HG03439 (cell line): ENCODE results near the gene CNR2.
"Not testable (repeated sequence)": the region's sequence is repeated elsewhere in the genome, so short reads cannot be mapped to it uniquely, and the experiment has no call there.

Experiments used
- ATAC-seq: cut with Tn5 transposase; IDR thresholded peaks from one replicate; pipeline ENCODE4 v1.9.1; 2021; ENCODE audit warnings: mild to moderate bottlenecking, moderate library complexity; ENCODE audit not compliant: unreplicated experiment

Gene CNR2

DNA sequence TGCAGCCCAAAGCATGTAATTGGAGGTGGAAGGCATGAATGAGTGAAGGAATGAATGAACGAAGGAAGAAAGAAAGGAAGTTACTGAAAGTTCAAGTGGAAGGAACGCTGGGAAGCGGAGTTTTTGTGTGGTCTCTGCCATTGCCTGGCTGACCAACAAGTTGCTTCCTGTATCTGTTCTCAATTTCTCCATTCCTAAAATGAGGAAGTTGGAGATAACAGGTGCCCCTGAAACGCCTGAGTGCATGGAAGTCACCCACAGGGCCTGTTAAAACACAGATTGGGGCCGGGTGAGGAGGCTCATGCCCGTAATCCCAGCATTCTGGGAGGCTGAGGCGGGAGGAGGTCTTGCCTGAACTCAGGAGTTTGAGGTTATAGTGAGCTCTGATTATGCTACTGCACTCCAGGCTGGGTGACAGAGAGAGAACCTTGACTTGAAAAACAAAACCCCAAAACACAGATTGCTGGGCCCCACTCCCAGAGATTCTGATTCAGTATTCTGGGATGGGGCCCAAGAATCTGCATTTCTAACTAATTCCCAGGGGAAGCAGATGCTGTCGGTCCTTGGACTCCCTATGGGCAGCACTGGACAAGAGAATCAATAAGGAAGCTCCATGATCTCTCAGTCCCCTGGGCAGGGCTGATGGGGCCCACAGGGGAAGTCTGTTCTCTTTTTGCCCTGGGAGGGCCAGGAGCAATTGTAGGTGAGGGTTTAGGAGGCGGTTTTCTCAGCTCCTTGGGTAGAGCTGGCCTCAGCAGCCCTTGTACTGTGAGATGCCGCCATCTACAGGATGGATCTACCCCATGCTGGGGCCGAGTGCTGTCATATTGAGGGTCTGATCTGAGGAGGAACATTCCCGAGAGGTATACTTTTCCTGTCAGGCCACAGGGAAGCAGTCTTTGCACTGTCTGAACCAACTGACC is 3.3 kb upstream of the CNR2 start:
- peak; percentile 68 for ATAC-seq

DNA sequence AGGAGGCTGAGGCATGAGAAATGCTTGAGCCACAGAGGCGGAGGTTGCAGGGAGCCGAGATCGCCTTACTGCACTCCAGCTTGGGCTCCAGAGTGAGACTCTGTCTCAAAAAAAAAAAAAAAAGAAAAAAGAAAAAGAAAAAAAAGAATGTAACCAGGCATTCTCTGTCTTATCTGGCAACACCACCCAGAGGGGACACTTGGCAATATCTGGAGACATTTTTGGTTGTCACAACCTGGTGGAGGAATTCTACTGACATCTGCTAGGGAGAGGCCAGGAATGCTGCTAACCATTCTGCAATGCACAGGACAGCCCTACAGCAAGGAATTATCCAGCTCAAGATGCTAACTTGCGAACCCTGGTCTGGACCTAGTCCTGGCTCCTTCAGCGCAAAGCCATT is 2.3 kb upstream of the CNR2 start:
- ATAC-seq, result no peak

DNA sequence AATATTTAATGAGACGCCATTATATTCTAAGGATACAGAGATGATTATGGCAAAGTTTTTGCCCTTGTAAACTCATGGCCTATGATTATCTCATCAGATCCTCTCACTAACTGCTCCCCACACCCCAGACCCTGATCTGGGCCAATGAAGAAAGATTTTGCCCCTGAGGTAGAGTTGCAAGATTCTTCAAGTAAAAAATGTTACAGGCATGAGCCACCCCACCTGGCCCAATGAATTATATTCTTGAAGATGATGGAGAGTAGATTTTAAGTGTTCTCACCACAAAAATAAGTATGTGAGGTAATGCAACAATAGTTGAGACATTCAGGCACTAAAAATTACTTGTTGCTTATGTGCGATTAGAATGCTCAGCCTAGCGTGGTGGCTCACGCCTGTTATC is 1.8 kb upstream of the CNR2 start:
- ATAC-seq, result no peak

DNA sequence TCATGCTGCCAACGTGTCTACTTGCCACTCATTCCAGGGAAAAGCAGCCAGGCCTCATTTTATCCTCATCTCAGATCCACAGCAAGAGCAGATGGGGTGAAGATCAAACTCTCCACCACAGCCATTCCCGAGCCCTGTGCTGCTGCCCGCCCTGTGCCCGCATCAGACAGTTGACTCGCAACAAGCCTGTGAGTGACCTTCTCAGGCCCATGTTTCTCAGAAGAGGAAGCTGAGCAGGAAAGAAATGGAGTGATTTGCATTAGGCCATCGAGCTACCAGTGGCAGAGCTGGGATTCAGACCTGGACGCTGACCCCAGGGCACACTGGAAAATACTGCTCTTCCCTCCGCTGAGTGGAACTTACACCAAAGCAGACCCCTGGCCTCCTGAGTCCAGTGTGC is 1.2 kb downstream of the CNR2 start:
- no peak for ATAC-seq

DNA sequence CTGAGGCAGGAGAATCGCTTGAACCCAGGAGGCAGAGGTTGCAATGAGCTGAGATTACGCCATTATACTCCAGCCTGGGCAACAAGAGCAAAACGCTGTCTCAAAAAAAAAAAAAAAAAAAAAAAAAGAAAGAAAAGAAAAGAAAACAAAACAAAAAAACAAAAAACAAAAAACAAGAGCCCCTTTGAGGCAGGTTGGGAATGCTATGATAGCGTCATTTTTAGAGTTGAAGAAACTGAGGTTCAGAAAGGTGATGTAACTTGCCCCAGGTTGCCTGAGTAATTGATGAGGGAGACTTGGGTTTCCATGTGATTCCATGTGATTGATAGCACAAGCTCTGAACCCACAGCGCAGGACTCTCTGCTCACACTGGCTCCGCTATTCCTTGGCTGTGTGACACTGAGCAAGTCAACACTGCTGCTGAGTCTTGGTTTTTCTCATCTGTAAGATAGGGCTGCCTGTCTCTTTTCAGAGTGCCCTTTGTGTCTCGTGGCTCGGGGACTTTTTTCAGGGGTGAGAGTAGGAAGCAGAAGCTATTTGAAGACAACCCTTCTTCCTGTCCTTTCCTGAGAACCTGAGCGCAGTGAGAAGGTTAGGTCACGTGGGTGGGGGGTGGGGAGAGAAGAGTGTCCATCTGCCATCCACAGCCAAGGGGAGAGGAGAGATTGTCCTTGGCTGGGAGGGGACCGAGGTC is 2.5 kb downstream of the CNR2 start:
- ATAC-seq, result no peak

DNA sequence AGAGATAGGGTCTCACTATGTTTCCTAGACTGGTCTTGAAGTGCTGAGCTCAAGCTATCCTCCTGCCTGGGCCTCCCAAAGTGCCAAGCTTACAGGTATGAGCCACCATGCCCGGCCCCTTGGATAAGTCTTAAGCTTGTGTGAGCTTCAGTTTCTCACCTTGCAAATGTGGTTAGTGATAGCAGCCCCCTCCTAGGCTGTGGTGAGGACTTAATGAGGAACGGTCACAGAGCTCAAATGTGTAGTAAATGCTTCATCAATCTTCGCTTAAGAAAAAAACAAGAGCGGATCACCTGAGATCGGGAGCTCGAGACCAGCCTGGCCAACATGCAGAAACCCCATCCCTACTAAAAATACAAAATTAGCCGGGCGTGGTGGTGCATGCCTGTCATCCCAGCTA is 3.0 kb downstream of the CNR2 start:
- ATAC-seq, result no peak

DNA sequence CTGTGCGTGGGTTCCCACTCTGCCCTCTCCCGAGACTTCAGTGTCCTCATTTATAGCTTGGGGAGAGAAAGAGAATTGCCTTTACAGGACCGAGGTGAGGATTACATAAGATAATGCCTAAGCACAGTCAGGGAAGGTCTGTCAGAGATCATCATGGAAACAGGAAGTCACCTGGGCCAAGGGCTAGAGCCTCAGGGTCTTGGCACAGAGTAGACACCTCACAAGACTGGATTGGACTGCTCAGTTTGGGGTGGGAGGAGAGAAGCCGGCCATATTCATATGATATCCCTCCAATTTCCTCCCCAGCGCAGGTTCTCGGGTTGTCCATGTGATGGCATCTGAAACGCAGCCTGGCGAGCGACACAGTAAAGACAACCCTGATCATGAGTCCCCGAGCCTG is 3.8 kb downstream of the CNR2 start:
- ATAC-seq, result no peak

DNA sequence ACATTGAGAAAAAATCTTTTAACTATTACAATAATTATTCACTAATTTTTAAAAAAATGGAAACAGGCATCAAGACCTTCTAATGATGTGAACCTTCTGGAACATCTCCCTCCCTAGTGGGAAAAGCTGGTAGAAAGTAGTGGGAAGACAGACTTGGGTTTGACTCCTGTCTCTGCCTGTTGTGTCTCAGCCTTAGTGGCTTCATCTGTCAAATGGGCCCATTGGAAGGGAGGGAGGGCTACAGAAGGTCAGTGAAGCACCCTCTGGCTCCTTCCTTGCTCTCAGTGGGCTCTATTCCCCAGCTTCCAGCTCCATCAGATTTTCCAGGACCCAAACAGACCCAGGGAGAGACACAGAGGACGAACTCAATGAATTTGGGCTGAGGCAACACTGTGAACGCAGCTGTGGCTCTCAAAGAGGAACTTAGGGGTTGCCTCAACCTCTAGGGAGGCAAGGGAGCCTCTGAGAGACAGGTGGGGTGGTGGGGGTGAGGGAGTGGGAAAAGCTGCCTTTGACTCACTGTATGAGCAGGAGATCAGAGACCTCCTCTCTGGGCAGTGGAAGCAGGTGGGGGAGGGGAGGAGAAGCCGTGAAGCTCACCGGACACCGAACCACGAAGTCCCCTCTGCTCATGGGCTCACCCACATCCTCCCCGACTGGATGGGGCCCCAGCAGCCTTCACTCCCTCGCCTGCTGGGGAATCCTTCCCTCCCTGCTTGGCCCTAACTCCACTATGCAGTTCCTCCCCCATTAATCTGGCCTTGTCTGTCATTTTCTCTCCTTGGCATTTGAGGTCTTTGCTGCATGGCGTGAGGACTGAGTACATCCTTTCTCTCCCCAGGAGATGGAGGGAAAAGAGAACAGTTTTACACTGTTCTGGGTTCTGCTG is 4.5 kb downstream of the CNR2 start:
- ATAC-seq, result no peak

DNA sequence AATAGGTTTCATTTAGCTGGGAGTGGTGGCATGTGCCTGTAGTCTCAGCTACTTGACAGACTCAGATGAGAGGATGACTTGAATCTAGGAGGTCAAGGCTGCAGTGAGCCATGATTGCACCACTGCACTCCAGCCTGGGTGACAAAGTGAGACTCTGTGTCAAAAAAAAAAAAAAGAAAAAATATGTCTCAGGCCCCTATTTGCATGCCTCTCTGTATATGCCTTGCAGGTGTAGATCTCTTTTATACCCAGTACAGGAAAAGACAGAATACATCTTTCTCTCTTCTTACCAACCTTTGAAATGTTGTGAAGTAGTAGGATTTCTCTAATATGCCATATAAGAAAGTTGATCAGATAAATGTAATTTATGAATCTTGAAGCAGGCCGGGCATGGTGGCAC is 6.4 kb downstream of the CNR2 start:
- no peak for ATAC-seq

DNA sequence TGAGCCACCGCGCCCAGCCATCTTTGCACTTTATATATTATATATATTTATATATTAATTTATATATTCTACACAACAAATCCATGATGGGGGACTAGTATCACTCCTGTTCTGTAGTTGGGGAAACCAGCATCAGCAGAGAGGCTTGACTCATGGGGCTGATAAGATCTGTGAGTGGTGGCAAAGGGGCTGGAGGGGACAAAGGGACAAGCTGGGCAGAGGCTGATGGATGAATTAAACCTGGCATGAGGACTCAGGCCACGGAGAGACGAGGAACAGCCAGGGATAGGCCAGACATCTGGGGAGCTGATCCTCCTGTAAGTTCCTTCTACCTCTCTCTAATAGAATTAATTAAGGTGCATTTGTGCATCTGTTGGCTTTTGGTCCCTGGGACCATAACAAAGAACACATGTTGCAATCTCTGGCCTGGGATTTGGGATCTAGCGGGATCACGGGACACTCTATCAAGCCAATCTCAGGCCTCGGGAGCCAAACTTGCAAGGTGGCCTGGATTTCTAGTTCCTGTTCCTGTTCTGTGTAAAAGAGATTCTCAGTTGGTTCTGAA is 7.6 kb downstream of the CNR2 start:
- no peak for ATAC-seq

DNA sequence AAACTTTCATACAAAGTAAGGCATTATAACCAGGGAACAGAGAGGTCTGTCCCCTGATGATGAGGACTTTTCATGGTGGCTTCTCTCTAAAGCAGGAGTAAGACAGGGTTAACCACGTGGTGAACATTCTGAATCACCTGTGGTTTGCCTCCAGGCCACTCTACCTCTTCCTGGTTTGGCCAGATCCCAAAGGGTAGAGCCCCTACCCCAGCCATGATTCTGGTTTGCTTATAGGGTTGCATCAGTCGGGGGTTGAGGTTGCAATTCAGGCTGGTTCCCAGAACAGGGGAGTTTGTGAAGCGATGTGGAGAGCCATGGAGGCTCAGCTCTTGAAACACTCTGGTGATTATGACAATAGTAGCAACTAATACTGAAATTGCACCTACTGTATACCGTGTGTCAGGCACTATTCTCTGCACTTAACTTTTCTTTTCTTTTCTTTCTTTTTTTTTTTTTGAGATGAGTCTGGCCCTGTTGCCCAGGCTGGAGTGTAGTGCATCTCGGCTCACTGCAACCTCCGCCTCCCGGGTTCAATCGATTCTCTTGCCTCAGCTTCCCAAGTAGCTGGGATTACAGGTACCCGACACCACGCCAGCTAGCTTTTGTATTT is 8.3 kb downstream of the CNR2 start:
- peak; percentile 46 for ATAC-seq

DNA sequence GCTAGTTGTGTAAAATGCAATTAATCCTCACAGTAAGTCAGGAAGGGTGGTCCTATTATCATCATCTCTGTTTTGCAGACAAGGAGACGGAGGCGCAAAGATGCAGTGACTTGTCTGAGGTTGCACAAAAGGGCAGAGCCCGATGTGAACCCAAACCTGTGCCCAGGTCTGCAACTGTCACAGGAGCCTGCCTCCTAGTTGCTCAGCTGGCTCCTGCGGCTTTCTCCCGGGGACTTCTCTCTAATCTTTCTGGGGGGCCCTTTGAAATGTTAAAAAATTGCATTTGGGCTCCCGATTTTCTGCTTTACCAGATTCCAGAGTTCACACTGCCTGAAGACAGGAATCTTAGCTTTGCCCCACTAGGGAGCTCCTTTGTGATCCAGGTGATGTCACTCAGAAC is 9.4 kb downstream of the CNR2 start:
- no peak for ATAC-seq

DNA sequence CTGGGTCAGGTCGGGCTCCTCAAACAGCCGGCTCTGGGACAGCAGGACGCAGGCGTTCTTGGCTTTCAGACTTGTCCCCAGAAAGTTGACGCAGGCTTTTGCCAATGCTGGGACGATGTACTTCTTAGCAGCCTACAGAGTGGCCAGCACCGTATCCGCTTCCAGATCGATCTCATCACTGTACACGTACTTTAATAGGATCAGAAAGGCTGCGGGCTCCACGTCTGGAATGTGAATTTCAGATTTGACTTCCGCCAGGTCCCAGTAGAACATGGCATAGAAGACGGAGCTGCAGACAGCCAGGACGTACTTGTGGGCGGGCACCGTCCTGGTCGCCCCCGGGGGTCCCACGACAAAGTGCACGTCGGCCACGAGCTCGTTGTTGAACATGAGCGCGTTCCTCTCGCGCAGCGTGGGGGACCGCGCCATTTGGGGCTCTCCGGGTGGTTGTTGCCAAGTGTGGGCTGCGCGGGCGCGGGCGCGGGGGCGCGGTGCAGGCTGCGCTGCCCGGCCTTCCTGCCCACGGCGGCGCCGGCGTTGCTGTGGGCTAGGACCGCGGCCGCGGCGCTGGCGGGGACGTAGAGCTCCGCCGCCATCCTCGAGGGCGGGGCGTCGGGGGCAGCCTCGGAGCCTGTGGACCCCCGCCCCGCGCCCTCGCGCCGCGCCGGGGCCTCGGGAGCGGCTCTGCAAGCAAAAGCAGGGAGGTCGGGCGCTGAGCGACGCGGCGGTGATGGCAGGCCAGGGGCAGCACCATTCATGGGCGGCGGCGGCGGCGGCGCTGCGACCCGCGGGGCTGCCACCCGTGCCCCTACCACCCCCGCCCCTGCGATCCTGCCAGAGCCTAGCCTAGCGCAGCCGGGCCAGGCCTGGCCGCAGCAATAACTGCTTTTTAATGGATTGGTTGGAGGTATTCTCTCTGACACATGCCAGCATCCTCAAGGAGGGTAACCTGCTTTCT is 10.6 kb downstream of the CNR2 start:
- ATAC-seq, result no peak

DNA sequence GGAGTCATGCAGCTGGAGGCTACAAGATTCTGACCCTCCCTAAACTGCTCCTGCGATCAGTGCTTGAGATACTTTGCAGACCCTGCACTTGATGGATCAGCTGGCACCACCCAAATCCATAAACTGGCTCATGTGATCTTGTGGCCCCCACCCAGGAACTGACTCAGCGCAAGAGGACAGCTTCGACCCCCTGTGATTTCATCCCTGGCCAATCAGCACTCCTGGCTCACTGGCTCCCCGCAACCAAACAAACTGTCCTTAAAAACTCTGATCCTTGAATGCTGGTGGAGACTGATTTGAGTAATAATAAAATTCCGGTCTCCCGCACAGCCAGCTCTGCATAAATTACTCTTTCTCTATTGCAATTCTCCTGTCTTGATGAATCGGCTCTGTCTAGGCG is 13.1 kb downstream of the CNR2 start:
- not testable (repeated sequence) for ATAC-seq

DNA sequence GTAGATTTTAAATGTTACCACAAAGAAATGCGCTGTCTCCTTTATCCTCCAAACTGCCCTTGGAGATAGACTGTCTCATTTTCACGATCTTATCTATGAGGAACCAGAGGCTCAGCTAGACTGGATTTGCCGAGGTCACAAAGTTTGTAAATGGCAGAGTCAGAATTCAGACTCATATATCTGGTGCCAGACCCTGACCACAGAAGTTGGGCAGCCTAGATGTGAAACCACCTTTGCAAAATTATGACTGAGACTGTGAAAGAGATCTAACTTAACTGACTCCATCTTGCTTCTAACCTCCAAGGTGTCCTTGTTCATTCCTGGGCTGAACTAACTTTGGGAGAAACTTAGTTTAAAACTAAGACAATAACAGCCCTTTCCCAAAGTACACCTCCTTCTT is 14.1 kb downstream of the CNR2 start:
- ATAC-seq, result no peak

DNA sequence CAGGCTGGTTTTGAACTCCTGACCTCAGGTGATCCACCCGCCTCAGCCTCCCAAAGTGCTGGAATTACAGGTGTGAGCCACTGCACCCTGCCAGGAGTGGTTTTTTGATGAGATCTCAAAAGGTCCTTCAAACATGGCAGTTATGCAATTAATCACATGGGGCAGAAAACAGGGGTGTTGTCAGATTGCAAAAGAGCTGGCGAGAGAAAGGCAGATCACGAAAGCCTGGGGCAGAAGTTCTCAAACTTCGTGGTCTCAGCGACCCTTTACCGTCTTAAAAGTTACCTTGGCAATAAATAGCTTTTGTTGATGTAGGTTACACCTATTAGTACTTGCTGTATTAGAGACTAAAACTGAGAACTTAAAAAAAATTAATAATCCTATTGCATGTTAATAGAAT is 16.1 kb downstream of the CNR2 start:
- no peak for ATAC-seq

DNA sequence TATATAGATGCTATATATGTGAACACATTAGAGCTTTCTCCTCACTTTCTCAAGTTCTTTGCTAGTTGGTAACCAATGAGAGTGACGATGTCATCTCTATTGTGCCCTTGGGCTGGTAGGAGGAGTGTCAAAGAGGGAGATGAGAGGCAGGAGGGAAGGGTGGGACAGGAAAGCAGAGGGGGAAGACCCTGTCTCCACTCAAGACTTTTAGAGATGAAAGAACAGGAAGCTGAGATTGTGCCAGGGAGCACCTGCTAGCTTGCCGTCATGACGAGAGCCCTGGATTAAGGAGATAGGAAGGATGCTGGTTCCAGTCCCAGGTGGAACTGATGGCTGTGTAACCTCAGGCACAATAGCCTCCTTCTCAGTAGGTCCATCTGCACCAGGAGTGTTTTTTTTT is 16.7 kb downstream of the CNR2 start:
- ATAC-seq, result no peak

DNA sequence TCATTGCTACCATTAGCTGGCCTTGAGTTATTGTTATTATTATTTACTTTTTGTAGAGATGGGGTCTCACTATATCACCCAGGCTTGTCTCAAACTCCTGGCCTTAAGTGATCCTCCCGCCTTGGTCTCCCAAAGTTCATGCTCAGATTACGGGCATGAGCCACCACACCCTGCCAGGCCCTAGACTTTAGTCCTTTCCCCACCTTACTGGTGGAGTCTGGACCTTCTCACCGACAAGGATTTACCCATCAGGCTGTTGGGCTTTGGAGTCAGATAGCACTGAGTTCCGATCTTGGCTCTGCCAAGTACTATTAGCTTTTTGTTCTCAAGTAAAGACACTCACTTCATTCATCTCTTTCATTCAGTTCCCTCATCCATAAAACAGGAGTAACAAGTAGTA is 17.2 kb downstream of the CNR2 start:
- ATAC-seq, result no peak

DNA sequence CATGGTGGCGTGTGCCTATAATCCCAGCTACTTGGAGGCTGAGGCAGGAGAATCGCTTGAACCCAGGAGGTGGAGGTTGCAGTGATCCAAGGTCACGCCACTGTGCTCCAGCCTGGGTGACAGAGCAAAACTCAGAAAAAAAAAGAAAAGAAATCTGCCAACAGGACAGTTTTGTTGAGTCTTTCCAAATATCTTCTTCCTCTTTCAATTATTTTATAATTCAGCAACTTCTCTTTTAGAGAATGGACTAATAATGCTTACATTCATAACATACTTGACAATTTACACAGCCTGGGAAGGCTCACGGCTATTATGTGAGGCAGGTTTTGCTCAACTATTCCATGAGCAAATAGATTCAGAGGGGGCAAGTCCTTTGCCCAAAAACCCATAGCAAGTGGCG is 18.1 kb downstream of the CNR2 start:
- no peak for ATAC-seq

DNA sequence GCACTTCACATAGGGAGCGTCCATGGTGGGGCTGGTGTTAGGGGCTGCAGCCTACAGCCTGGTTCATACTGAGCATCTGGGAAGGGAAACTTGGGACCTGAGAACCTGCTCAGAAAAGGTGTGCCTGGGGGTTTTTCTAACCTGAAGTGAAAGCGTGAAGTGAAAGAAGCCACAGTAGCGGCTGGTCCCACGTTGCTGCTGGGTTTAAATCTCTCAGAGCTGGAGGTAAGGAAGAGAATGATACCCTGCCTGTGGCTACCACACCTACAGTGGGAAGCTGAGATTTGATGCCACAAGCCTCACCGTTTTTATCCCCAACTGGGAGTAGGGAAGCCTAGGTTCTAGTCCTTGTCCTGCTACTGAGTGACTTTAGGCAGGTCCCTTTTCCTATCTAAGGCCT is 24.1 kb downstream of the CNR2 start:
- ATAC-seq, result no peak
